ENCODE results near the gene ZBTB3. TPM values are rescaled to one million over a fixed set of nuclear protein-coding genes. Genes with fewer than 3 reads are reported as not detected.
A peak's percentile ranks its signal among the peaks of the same experiment; 100 is the strongest.

ZBTB3 gene
- total RNA-seq, 1 donor: 13.4 TPM

GRCh38 chr11:62791501-62792201 is 37.7 kb upstream of the ZBTB3 start, which contains the start of gene TMEM223:
Gene TMEM223 (minus strand): TSS chr11:62792006. CDS start chr11:62791994, 12 bp downstream.
- TF ChIP-seq CTCF (IDR thresholded peaks at IDR 0.05; ENCODE audit: insufficient read depth, low read depth, low read length): no peak
- DNase-seq (ENCODE audit: low read depth): peak; percentile 80

GRCh38 chr11:62789576-62789975 is 35.6 kb upstream of the ZBTB3 start:
- TF ChIP-seq CTCF (IDR thresholded peaks at IDR 0.05; ENCODE audit: insufficient read depth, low read depth, low read length): no peak
- H3K4me3 ChIP-seq (ENCODE audit: low read depth, low read length): no peak overlapping the region
- DNase-seq (ENCODE audit: low read depth): no peak

More at GRCh38 chr11:62791501-62792201, 37.7 kb upstream of the ZBTB3 start, which contains the start of gene TMEM223:
- peak within 1 kb of the TSS; percentile 71 for H3K4me3 ChIP-seq (ENCODE audit: low read depth, low read length)

- no peak overlapping the region for H3K4me3 ChIP-seq (ENCODE audit: low read depth, low read length)
- DNase-seq (ENCODE audit: low read depth): no peak
- no peak for TF ChIP-seq CTCF (IDR thresholded peaks at IDR 0.05; ENCODE audit: insufficient read depth, low read depth, low read length)
Measured at GRCh38 chr11:62788991-62789390, 35.0 kb upstream of the ZBTB3 start.

- TF ChIP-seq CTCF (IDR thresholded peaks at IDR 0.05; ENCODE audit: insufficient read depth, low read depth, low read length): peak; percentile 63
- peak; percentile 99 for DNase-seq (ENCODE audit: low read depth)
- H3K4me3 ChIP-seq (ENCODE audit: low read depth, low read length): peak within 1 kb of the TSS; percentile 97
Measured at GRCh38 chr11:62787005-62787759, 33.2 kb upstream of the ZBTB3 start, which contains the start of gene TMEM179B. Gene TMEM179B (plus strand): TSS chr11:62787402. CDS start chr11:62787432, 30 bp downstream.

GRCh38 chr11:62786318-62787004 is 32.5 kb upstream of the ZBTB3 start:
- DNase-seq (ENCODE audit: low read depth): peak; percentile 84
- peak; percentile 99 for TF ChIP-seq CTCF (IDR thresholded peaks at IDR 0.05; ENCODE audit: insufficient read depth, low read depth, low read length)
- H3K4me3 ChIP-seq (ENCODE audit: low read depth, low read length): peak overlapping the region; percentile 97

- TF ChIP-seq CTCF (IDR thresholded peaks at IDR 0.05; ENCODE audit: insufficient read depth, low read depth, low read length): no peak
- H3K4me3 ChIP-seq (ENCODE audit: low read depth, low read length): no peak overlapping the region
- no peak for DNase-seq (ENCODE audit: low read depth)
Measured at GRCh38 chr11:62782753-62783152, 28.8 kb upstream of the ZBTB3 start.
